ENCODE results near the gene CCDC127.

- no peak for TF ChIP-seq CTCF (IDR thresholded peaks at IDR 0.05; ENCODE audit: insufficient read depth, low read depth, low read length)
- TF ChIP-seq EZH2 (IDR thresholded peaks at IDR 0.05; ENCODE audit: insufficient read depth, low read length): no peak
Measured at GRCh38 chr5:157801-158200, 60.2 kb downstream of the CCDC127 start.
